Measurements from ENCODE around the gene HLCS.
A peak's percentile ranks its signal among the peaks of the same experiment; 100 is the strongest.
"Not testable (repeated sequence)": the region's sequence is repeated elsewhere in the genome, so short reads cannot be mapped to it uniquely, and the experiment has no call there.

Gene HLCS

GRCh38 chr21:36845790-36846189, 120.7 kb downstream of the HLCS start:
- no peak for DNase-seq

- DNase-seq = no peak
Measured at GRCh38 chr21:36845070-36845469, 121.4 kb downstream of the HLCS start.

DNA sequence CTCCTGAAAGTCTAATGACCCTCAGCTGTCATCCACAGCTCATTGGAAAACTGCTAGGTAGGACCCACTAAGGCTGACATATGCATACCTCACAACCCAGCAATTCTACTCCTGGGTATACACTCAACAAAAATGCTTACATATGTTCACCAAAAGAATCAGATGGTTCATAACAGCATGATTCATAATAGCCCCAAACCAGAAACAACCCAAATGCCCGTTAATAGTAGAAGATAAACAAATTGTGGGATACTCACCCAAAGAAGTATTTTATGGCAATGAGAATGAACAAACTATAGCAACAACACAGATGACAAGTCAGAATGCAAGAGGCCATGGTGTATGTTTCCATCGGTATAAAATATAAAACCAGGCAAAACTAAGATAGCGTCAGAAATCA, 124.6 kb downstream of the HLCS start:
- DNase-seq = no peak

DNA sequence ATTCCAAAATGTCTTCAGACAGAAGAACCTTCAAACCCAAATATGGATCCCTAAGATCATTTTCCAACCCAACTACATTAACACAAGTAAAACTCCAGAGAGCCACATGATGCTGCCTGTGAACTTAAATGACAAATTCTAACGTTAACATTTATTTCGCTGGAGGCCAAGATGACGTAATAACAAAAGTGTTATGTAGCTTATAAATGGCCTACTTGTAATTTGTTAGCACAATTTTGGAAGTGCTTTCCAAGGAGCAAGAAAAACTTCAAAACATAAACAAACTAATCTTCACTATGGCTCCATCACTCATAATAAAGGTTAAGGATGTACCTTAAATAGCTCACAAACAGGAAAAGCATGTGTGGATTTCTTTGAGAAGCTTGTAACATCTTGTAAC, 126.7 kb downstream of the HLCS start:
- no peak for DNase-seq

- DNase-seq = peak; percentile 45
Measured at GRCh38 chr21:36839123-36839522, 127.3 kb downstream of the HLCS start.

DNA sequence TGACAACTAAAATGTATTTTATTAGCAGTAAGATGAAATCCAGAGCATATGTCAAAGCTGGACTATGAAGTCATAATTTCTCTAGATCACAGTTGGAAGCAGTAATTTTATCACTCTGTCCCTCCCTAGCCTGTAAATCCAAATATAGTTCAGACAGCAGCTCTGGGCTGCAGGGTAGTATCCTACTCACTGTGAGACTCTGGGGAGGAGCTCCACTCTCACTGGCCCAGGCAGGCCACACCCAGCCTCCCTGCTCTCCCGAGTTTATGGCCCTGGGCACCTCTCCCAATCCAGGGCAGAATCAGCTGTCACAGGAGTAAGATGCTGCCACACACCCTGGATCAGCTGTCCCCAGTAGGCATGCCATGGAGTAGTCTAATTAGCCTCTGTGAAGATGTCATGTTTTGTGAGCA, 131.1 kb downstream of the HLCS start:
- DNase-seq = no peak

DNA sequence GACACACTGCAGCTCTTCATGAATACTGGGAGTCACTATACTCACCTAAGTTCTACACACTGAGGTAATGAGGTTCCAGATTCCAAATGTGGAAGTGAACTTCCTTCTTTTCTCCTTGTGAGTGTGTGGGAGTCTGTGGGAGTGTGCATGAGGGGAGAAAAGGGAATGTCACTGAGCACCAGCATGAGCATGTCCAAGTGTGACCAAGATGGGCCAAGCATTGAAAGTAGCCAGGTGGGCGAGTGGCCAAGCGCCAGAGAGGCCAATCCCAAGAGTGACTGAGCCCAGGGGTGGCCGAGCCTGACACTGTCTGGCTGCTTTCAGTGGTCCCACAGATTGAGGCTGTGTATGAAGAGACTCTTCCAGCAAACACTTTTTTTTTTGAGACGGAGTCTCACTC, 132.3 kb downstream of the HLCS start:
- no peak for DNase-seq

DNA sequence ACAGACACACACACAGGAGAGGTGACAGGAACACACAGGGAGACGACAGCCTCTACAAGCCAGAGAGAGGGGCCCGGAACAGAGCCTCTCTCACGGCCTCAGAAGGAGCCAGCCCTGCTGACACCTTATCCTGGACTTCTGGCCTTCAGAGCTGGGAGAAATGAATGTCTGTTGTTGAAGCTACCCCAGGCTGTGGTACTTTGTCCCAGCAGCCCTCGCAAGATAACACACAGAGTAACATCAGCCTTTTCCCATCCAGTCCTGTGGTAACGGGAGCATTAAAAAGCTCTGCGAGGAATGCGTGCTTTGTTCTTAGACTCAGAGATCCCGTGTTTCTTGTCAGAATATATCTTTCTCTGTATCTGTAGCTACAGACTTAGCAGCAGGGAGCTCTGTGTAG, 136.4 kb downstream of the HLCS start:
- DNase-seq = no peak

GRCh38 chr21:36828891-36829515, 137.5 kb downstream of the HLCS start:
- no peak for DNase-seq

- no peak for DNase-seq
Measured at GRCh38 chr21:36828208-36828607, 138.3 kb downstream of the HLCS start.

GRCh38 chr21:36825658-36826057, 140.8 kb downstream of the HLCS start:
- DNase-seq = no peak

DNA sequence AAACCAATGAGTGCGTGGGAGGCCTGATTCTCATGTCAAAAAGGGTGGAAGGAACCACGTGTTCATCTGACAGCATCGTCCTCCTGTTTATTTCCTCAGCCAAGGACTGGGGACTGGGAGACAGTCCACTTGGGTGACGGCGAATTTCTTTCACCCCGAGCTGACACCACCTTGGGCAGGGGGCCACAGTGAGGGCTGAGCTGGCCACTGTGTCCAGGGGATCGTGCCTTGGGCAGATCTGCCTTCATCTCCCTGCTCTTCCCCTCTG, 145.5 kb downstream of the HLCS start:
- no peak for DNase-seq

DNA sequence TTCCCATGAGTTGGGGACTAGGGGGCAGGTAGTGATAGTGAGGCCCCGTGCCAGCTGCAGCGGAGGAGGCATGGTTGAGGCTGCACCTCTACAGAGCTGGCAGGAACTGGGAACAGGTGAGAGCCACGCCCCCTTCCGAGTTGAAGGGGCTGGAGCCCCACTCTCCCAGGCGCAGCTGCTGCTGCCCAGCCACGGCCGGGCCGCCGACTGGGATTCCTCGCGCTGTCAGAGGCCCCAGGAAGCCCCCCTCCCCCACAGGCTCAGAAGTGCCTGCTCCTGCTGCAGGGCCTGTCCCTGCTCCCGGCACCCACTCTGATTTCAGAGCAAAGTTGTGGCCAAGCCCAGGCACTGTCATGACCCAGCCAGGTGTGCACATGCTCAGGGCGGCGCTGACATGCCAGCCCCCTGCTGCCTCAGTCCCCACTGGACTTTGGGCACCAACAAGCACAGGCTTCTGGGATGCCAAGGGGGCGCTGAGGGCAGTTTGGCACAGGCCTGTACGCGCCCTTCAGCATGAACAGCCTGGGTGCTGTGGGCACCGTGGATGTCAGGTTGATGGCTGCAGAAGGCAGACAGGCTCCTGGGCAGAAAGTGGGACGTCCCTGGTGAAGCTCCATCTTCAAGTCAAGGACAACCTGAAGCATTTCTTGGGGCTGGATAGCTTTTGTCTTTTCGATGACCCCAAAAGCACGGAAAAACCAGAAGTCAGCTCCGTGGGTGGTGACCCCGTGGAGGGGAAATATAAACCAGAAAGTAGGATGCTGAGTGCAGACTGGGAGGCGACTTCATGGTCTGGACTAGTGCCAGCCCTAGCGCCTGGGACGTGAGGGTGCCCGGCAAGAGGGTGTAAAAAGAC, 146.1 kb downstream of the HLCS start:
- no peak for DNase-seq

- DNase-seq = no peak
Measured at GRCh38 chr21:36817732-36818450, 148.6 kb downstream of the HLCS start.

GRCh38 chr21:36816561-36817130, 149.8 kb downstream of the HLCS start:
- no peak for DNase-seq

- not testable (repeated sequence) for DNase-seq
Measured at GRCh38 chr21:36816026-36816425, 150.4 kb downstream of the HLCS start.

DNA sequence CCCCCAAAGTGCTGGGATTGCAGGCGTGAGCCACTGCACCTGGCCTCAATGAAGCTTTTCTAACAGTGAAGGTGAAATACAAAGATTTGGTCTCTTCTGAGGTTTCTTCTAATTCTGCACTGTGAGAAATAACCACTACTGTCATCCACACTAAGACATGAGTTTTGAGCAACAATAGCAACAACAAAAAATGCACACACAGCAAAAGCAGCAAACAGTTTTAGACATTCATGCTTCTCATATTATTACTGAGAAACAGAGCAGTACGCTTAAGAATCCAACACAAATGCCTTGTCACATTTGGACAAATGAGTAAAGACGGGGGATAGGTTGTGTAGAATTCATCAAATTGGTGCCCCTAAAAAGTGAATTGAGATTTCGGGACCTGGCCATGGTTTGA, 151.2 kb downstream of the HLCS start:
- no peak for DNase-seq

GRCh38 chr21:36813052-36813451, 153.4 kb downstream of the HLCS start:
- no peak for DNase-seq

DNA sequence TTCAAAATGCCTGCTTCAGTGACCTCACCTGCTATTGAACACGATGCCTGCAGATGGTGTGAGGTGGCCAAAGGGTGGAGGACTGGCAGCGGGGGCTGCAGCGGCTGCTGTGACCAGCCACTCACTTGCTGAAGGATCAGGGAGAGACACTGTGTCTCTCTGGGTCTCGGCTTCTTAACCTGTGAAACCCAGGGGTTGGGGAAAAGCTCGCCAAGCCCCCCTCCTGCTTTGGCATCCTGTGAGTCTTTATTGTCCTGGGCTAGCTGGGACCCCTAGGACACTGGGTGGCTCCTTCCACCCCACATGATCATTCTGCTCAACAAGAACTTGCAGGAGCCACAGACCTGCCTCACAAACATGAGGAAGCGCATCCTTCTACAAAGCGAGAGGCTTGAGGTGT, 154.7 kb downstream of the HLCS start:
- no peak for DNase-seq

DNA sequence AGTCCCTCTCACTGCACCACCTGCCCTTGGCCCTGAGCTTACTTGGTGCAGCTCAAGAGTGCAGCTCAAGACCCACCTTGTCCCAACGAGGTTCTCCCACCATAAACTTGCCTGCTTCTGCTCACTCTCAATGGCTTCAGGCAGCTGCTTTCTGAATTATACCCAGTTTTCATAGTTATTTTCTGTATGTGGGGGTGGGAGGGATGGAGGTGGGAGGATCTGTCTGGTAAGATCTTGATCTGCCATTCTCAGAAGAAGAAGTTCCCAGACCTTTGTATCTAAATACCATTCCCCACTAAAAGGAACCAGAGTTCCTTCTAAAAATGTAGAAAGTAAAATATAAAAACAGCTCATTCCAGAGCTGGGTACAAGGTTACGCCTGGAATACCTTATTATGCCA, 156.0 kb downstream of the HLCS start:
- no peak for DNase-seq

- peak; percentile 63 for DNase-seq
Measured at GRCh38 chr21:36807422-36807928, 159.0 kb downstream of the HLCS start.

DNA sequence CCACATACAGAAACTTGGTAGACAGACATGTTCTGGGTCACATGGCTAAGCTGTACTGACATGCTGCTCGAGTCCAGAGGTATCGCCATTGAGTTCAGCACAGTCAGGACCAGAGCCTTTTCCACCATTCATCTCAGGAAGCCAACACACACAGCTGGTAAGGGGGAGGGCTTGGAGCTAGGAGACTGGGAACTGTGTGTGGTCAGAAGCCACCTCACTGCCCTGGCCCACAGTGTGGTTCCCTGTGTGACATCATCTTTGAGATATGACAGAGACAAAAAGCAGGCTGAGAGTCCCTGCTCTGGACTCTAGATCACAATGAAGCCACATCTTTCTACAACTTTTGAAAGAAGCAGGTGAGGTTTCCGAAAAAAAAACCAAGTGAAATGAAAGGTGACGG, 160.4 kb downstream of the HLCS start:
- DNase-seq = no peak

- no peak for DNase-seq
Measured at GRCh38 chr21:36804874-36805611, 161.4 kb downstream of the HLCS start.

All from kidney glomerular epithelial cell (primary cell).